ENCODE results near the gene LMBRD1. TPM values are rescaled to one million over a fixed set of nuclear protein-coding genes. Genes with fewer than 3 reads are reported as not detected.

The LMBRD1 gene
- polyA plus RNA-seq, 1 of the 3 experiments (the other 2 are of a cell fraction): 6.5 TPM

GRCh38 chr6:69756366-69756765, 40.4 kb downstream of the LMBRD1 start:
- ChIA-PET POLR2A (no interaction called here), CTCF (no interaction called here)
- Histone ChIP-seq H3K9me3 (no peaks in the 10 kb centered on the region), H3K4me1 (ENCODE audit: control insufficient read depth in 1 of 2, insufficient read depth in 2 of 2, low read depth in 1 of 2, low read length in 1 of 2) (no peaks in the 10 kb centered on the region), H3F3A (replicated peaks; ENCODE audit: insufficient read depth) (no peaks in the 10 kb centered on the region), H3K27me3 (ENCODE audit: insufficient read depth) (no peaks in the 10 kb centered on the region), H3K4me2 (no peak overlapping the region), H3K27ac (ENCODE audit: low read depth in 2 of 2, low read length in 1 of 2) (no peak overlapping the region), H3K4me3 (ENCODE audit: low read depth in 2 of 2, low read length in 1 of 2) (no peak overlapping the region), H4K20me1 (ENCODE audit: insufficient read depth) (no peaks in the 10 kb centered on the region), H3K9me2 (no peaks in the 10 kb centered on the region), H3K79me2 (ENCODE audit: insufficient read depth) (0 out of 2 replicates have a peak, but pooled peaks cover 9% of the 10 kb centered on the region), H3K9ac (no peak overlapping the region), H3K36me3 (replicated peaks in 1 of 2; ENCODE audit: control insufficient read depth in 1 of 2, insufficient read depth in 2 of 2, low read length in 1 of 2) (no peaks in the 10 kb centered on the region), H2AFZ (ENCODE audit: low read depth) (no peak overlapping the region)
- no peak for TF ChIP-seq SMC3 (IDR thresholded peaks at IDR 0.05; ENCODE audit: low read depth, low read length)
- TF ChIP-seq REST (IDR thresholded peaks at IDR 0.05; ENCODE audit: low read depth, low read length): no peak
- TF ChIP-seq, protein P1, sequence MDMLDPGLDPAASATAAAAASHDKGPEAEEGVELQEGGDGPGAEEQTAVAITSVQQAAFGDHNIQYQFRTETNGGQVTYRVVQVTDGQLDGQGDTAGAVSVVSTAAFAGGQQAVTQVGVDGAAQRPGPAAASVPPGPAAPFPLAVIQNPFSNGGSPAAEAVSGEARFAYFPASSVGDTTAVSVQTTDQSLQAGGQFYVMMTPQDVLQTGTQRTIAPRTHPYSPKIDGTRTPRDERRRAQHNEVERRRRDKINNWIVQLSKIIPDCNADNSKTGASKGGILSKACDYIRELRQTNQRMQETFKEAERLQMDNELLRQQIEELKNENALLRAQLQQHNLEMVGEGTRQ (IDR thresholded peaks at IDR 0.05; ENCODE audit: borderline replicate concordance, low read depth, low read length): no peak
- no peak for TF ChIP-seq MEF2A (IDR thresholded peaks at IDR 0.05; ENCODE audit: borderline replicate concordance, low read depth)
- TF ChIP-seq, protein P2, sequence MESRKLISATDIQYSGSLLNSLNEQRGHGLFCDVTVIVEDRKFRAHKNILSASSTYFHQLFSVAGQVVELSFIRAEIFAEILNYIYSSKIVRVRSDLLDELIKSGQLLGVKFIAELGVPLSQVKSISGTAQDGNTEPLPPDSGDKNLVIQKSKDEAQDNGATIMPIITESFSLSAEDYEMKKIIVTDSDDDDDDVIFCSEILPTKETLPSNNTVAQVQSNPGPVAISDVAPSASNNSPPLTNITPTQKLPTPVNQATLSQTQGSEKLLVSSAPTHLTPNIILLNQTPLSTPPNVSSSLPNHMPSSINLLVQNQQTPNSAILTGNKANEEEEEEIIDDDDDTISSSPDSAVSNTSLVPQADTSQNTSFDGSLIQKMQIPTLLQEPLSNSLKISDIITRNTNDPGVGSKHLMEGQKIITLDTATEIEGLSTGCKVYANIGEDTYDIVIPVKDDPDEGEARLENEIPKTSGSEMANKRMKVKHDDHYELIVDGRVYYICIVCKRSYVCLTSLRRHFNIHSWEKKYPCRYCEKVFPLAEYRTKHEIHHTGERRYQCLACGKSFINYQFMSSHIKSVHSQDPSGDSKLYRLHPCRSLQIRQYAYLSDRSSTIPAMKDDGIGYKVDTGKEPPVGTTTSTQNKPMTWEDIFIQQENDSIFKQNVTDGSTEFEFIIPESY (IDR thresholded peaks at IDR 0.05; ENCODE audit: borderline replicate concordance, low read depth): no peak
- TF ChIP-seq SIN3A (IDR thresholded peaks at IDR 0.05; ENCODE audit: borderline replicate concordance, low read depth, low read length): no peak
- TF ChIP-seq CHD2 (IDR thresholded peaks at IDR 0.05; ENCODE audit: low read length, partially characterized antibody): no peak
- DNase-seq: no peak

DNA sequence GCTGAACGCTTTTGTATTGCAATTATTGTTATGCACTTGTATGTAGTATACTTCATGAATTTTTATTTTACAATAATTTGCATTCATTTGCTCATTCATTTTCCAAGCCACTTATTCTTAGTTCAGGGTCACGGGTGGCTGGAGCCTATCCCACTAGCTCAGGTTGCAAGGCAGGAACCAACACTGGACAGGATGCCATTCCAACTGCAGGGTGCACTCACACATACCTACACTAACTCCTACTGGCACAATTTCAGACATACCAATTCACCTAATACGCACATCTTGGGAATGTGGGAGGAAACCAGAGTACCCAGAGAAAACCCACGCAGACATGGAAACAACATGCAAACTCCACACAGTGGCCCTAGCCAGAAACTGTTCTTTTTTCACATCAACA, 61.8 kb downstream of the LMBRD1 start:
- H2AFZ ChIP-seq (ENCODE audit: low read depth): no peak overlapping the region
- H3K4me2 ChIP-seq: no peak overlapping the region
- no peaks in the 10 kb centered on the region for H3F3A ChIP-seq (replicated peaks; ENCODE audit: insufficient read depth)
- ChIA-PET POLR2A (no interaction called here), CTCF (interaction anchor here (0.6 to 6.2 kb wide), 4 partner anchors 18 to 379 kb away, joined by 3 to 43 read pairs (median 4); no protein-coding TSS in a partner anchor)
- H3K9me3 ChIP-seq: no peaks in the 10 kb centered on the region
- H3K9me2 ChIP-seq: no peaks in the 10 kb centered on the region; the same call in 1 of the 2 replicates
- no peak overlapping the region for H3K27ac ChIP-seq (ENCODE audit: low read depth in 2 of 2, low read length in 1 of 2)
- H3K9ac ChIP-seq: no peak overlapping the region
- H3K79me2 ChIP-seq (ENCODE audit: insufficient read depth): no peaks in the 10 kb centered on the region
- 89% methylated on average over 4 of the region's 4 CpGs for WGBS (ENCODE audit: low lambda C conversion rate)
- no peaks in the 10 kb centered on the region for H3K36me3 ChIP-seq (replicated peaks in 1 of 2; ENCODE audit: control insufficient read depth in 1 of 2, insufficient read depth in 2 of 2, low read length in 1 of 2)
- no peak for DNase-seq
- no peaks in the 10 kb centered on the region for H3K27me3 ChIP-seq (ENCODE audit: insufficient read depth)
- H3K4me3 ChIP-seq (ENCODE audit: low read depth in 2 of 2, low read length in 1 of 2): no peak overlapping the region
- no peaks in the 10 kb centered on the region for H3K4me1 ChIP-seq (ENCODE audit: control insufficient read depth in 1 of 2, insufficient read depth in 2 of 2, low read depth in 1 of 2, low read length in 1 of 2)
- no peaks in the 10 kb centered on the region for H4K20me1 ChIP-seq (ENCODE audit: insufficient read depth)
- no peak for TF ChIP-seq NFIC (IDR thresholded peaks at IDR 0.05; ENCODE audit: borderline replicate concordance)
- TF ChIP-seq ELF1 (IDR thresholded peaks at IDR 0.05): no peak
- no peak for TF ChIP-seq POLR2AphosphoS5 (IDR thresholded peaks at IDR 0.05; ENCODE audit: low read depth, low read length)
- TF ChIP-seq EP300 (IDR thresholded peaks at IDR 0.05; ENCODE audit: borderline replicate concordance in 1 of 2, low read depth in 1 of 2, low read length in 1 of 2): no peak
- TF ChIP-seq RCOR1 (IDR thresholded peaks at IDR 0.05; ENCODE audit: low read length): no peak
- no peak for TF ChIP-seq JUND (IDR thresholded peaks at IDR 0.05)
- TF ChIP-seq SMC3 (IDR thresholded peaks at IDR 0.05; ENCODE audit: low read depth, low read length): no peak
- TF ChIP-seq REST (IDR thresholded peaks at IDR 0.05; ENCODE audit: low read depth, low read length): no peak
- TF ChIP-seq, protein P1 (IDR thresholded peaks at IDR 0.05; ENCODE audit: borderline replicate concordance, low read depth, low read length): no peak
- TF ChIP-seq RAD21 (IDR thresholded peaks at IDR 0.05; ENCODE audit: low read length): no peak
- TF ChIP-seq TAF1 (IDR thresholded peaks at IDR 0.05; ENCODE audit: borderline replicate concordance, low read depth, low read length): no peak
- TF ChIP-seq TCF12 (IDR thresholded peaks at IDR 0.05): no peak
